Heart left ventricle (tissue), 13 donors: ENCODE data around the gene RIN3.

Experiments
- CTCF ChIP-seq, 12 donors: fragments of 200-600 bp; sonication (generic) in 4 of 12; IDR thresholded peaks; one replicate each; pipeline versions ENCODE4 v1.5.0 to v1.8.0; 2018 to 2022; ENCODE audit warnings: antibody characterized with exemption in 12 of 12, mild to moderate bottlenecking in 5 of 12
- POLR2A ChIP-seq, 2 donors: fragments of 450-650 bp; IDR thresholded peaks; one replicate each; pipeline ENCODE4 v1.6.1; 2017; ENCODE audit warnings: antibody characterized with exemption in 2 of 2, mild to moderate bottlenecking in 2 of 2, moderate library complexity in 2 of 2
- donor health status: ischemic (EF 13 %, LVEDD 7.1; RV severe dilation, severe dysfunction).
- donor health status: DM: no; HTN: yes; CAD: no.
- donor health status: DM: no; HTN: no; CAD: no.
- donor health status: ischemic (EF 25% LVEDD 6.9; RV normal size, moderate dysfunction).
- donor health status: ischemic (EF 25% LVEDD 5.7; RV mildly dilated, moderate dysfunction).
- donor health status: ischemic (EF 35%, LVEDD 5.7; RV mildly dilated, moderate dysfunction).
- donor health status: nonischemic (EF 11% LVEDD 7.7; RV severe dilation, severe dysfunction).
- donor health status: DM: yes; HTN: yes; CAD: no.
- donor health status: PGD.
- donor health status: ischemic (EF 29% LVEDD 5.4; RV normal size, mild dysfunction).
- donor health status: nonischemic (EF 23%, LVEDD 6.1; RV moderate dilation, normal function).

- no peak for TF ChIP-seq CTCF (IDR thresholded peaks at IDR 0.05)
- TF ChIP-seq POLR2A (IDR thresholded peaks at IDR 0.05): no peak
Observed at GRCh38 chr14:92637864-92638263, 124.3 kb downstream of the RIN3 start.
